MM.1S (cell line): ENCODE measurements around the gene ANKRD13A.

Source experiments
- DNase-seq: peaks from one replicate; pipeline ENCODE4 v3.0.0-alpha.2; 2015
- H2AFZ ChIP-seq: fragments of 300-600 bp; sonication (generic); 2 replicates; pipeline ENCODE4 v1.6.0; 2016; ENCODE audit warnings: antibody characterized with exemption, low read length
- H3F3A ChIP-seq: fragments of 300-600 bp; sonication (generic); 2 replicates; pipeline ENCODE4 v1.6.1; 2016; ENCODE audit warnings: mild to moderate bottlenecking, antibody characterized with exemption, low read length, moderate library complexity, mixed read lengths; ENCODE audit not compliant: insufficient read depth
- H3K27ac ChIP-seq: fragments of 300-600 bp; sonication (generic); 2 replicates; pipeline ENCODE4 v1.5.1; 2016; ENCODE audit warnings: mild to moderate bottlenecking, low read length
- H3K27me3 ChIP-seq: fragments of 300-600 bp; sonication (generic); replicated peaks from 2 replicates; pipeline ENCODE4 v1.6.0; 2016; ENCODE audit warnings: low read length; ENCODE audit not compliant: insufficient read depth
- H3K36me3 ChIP-seq: fragments of 300-600 bp; sonication (generic); replicated peaks from 2 replicates; pipeline ENCODE4 v1.6.1; 2016; ENCODE audit warnings: mild to moderate bottlenecking, low read length, mixed read lengths; ENCODE audit not compliant: insufficient read depth
- H3K4me1 ChIP-seq: fragments of 300-600 bp; sonication (generic); 2 replicates; pipeline ENCODE4 v1.6.1; 2016; ENCODE audit warnings: low read length, mixed read lengths
- H3K4me2 ChIP-seq: fragments of 300-600 bp; sonication (generic); 2 replicates; pipeline ENCODE4 v1.6.0; 2016; ENCODE audit warnings: low read depth, low read length
- H3K4me3 ChIP-seq: fragments of 300-600 bp; sonication (generic); 2 replicates; pipeline ENCODE4 v1.5.1; 2016; ENCODE audit warnings: low read length, mixed read lengths
- H3K79me2 ChIP-seq: fragments of 300-600 bp; sonication (generic); 2 replicates; pipeline ENCODE4 v1.6.1; 2016; ENCODE audit warnings: mixed run types, low read length, mixed read lengths
- H3K9ac ChIP-seq: fragments of 300-600 bp; sonication (generic); 2 replicates; pipeline ENCODE4 v1.6.1; 2016; ENCODE audit warnings: low read length, mixed read lengths
- H3K9me2 ChIP-seq: fragments of 300-600 bp; sonication (generic); replicated peaks from 2 replicates; pipeline ENCODE4 v1.6.1; 2016; ENCODE audit warnings: mild to moderate bottlenecking, low read length, mixed read lengths; ENCODE audit not compliant: insufficient read depth
- H3K9me3 ChIP-seq: fragments of 300-600 bp; sonication (generic); replicated peaks from 2 replicates; pipeline ENCODE4 v1.6.1; 2016; ENCODE audit warnings: mild to moderate bottlenecking, low read length, mixed read lengths; ENCODE audit not compliant: insufficient read depth
- H4K20me1 ChIP-seq: fragments of 300-600 bp; sonication (generic); 2 replicates; pipeline ENCODE4 v1.6.1; 2016; ENCODE audit warnings: mild to moderate bottlenecking, low read length, moderate library complexity, mixed read lengths; ENCODE audit not compliant: insufficient read depth
- EZH2 ChIP-seq: fragments of 300-600 bp; sonication (generic); optimal IDR thresholded peaks from 2 replicates; pipeline ENCODE3; 2017; ENCODE audit warnings: low read depth, mild to moderate bottlenecking, antibody characterized with exemption, low read length, mixed read lengths
- EZH2phosphoT487 ChIP-seq: fragments of 300-600 bp; sonication (generic); IDR thresholded peaks from 2 replicates; pipeline ENCODE4 v1.6.1; 2018; ENCODE audit warnings: antibody characterized with exemption, low read length
- TF ChIP-seq, protein P1 (sequence below): fragments of 300-600 bp; sonication (generic); IDR thresholded peaks from 2 replicates; pipeline ENCODE4 v1.5.1; 2016; ENCODE audit warnings: antibody characterized with exemption, low read length, mixed read lengths

The ANKRD13A gene

DNA sequence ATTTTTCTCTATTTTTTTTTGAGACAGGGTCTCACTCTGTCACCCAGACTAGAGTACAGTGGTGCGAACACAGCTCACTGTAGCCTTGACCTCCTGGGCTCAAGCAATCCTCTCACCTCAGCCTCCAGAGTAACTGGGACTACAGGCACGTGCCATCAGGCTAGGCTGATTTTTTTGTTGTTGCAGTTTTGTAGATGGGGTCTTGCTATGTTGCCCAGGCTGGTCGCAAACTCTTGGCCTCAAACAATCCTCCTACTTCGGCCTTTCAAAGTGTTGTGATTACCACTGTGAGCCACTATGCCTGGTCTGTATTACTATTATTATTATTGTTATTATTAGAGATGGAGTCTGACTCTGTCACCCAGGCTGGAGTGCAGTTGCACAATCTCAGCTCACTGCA, 26.4 kb upstream of the ANKRD13A start:
- DNase-seq, result no peak
- Histone ChIP-seq H3K9me2 (no peaks in the 10 kb centered on the region), H2AFZ (no peak overlapping the region), H3K4me2 (no peak overlapping the region), H4K20me1 (no peaks in the 10 kb centered on the region), H3K9me3 (no peaks in the 10 kb centered on the region), H3K27me3 (no peaks in the 10 kb centered on the region), H3K4me1 (no peaks in the 10 kb centered on the region), H3K27ac (no peak overlapping the region), H3K79me2 (no peaks in the 10 kb centered on the region), H3F3A (0 out of 2 replicates have a peak, but pooled peaks cover 3% of the 10 kb centered on the region), H3K9ac (no peak overlapping the region), H3K4me3 (no peak overlapping the region), H3K36me3 (no peaks in the 10 kb centered on the region)
- TF ChIP-seq EZH2phosphoT487 (no peak), EZH2 (no peak)
- TF ChIP-seq, protein P1, sequence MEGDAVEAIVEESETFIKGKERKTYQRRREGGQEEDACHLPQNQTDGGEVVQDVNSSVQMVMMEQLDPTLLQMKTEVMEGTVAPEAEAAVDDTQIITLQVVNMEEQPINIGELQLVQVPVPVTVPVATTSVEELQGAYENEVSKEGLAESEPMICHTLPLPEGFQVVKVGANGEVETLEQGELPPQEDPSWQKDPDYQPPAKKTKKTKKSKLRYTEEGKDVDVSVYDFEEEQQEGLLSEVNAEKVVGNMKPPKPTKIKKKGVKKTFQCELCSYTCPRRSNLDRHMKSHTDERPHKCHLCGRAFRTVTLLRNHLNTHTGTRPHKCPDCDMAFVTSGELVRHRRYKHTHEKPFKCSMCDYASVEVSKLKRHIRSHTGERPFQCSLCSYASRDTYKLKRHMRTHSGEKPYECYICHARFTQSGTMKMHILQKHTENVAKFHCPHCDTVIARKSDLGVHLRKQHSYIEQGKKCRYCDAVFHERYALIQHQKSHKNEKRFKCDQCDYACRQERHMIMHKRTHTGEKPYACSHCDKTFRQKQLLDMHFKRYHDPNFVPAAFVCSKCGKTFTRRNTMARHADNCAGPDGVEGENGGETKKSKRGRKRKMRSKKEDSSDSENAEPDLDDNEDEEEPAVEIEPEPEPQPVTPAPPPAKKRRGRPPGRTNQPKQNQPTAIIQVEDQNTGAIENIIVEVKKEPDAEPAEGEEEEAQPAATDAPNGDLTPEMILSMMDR, result no peak

DNA sequence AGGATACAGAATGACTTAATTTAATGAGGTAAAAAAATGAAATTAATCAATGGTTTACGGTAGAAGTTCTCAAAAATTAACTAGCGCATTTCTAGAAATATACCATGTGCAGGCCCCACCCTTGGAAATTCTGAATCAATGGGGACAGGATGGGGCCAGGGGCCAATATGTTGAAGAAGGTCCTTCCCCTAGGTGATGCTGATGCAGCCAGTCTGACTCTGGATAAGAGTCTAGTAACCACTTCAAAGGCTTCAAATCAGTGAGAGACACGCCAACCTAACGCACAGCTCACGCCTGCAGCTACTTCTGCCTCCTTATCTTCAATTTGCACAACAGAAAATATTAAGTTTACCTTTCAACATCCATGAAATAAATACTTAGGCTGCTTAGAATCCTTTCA, 17.9 kb upstream of the ANKRD13A start:
- H3K4me2 ChIP-seq, result no peak overlapping the region
- no peak for TF ChIP-seq EZH2
- TF ChIP-seq, protein P1, result no peak
- TF ChIP-seq EZH2phosphoT487, result no peak
- no peak overlapping the region for H3K4me3 ChIP-seq
- no peak overlapping the region for H3K9ac ChIP-seq
- H3K9me2 ChIP-seq, result no peaks in the 10 kb centered on the region
- no peak for DNase-seq
- no peaks in the 10 kb centered on the region for H3K9me3 ChIP-seq
- H3K27ac ChIP-seq, result no peak overlapping the region
- no peaks in the 10 kb centered on the region for H3K36me3 ChIP-seq
- no peak overlapping the region for H2AFZ ChIP-seq
- no peaks in the 10 kb centered on the region for H3F3A ChIP-seq
- no peaks in the 10 kb centered on the region for H3K4me1 ChIP-seq
- no peaks in the 10 kb centered on the region for H4K20me1 ChIP-seq
- no peaks in the 10 kb centered on the region for H3K79me2 ChIP-seq
- no peaks in the 10 kb centered on the region for H3K27me3 ChIP-seq

DNA sequence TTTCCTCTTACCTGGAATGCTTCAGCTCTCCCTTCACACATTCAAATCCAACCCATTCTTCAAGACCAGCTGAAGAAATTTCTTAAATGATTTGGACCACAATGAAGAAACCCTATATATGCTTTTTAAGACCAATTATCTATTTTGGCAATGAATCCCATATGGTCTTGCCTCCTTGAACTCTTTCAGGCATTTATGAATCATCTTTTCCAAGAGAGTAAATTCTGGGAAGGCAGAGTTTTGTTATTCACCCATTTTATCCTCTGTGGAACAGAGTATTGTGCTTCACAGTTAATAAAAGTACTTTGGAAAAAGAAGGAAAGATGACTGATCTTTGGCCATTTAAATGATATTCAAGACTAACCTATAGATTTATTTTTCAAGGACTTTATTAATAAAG, 17.0 kb upstream of the ANKRD13A start:
- no peak for DNase-seq
- H3K36me3 ChIP-seq, result no peaks in the 10 kb centered on the region
- no peak overlapping the region for H3K27ac ChIP-seq

More for the DNA sequence above, 17.0 kb upstream of the ANKRD13A start:
- no peaks in the 10 kb centered on the region for H3K9me3 ChIP-seq
- no peak overlapping the region for H2AFZ ChIP-seq
- no peak overlapping the region for H3K9ac ChIP-seq
- no peaks in the 10 kb centered on the region for H3K79me2 ChIP-seq
- no peaks in the 10 kb centered on the region for H4K20me1 ChIP-seq
- no peaks in the 10 kb centered on the region for H3F3A ChIP-seq
- no peak overlapping the region for H3K4me3 ChIP-seq
- TF ChIP-seq, protein P1, result no peak
- TF ChIP-seq EZH2, result no peak
- TF ChIP-seq EZH2phosphoT487, result no peak
- H3K4me2 ChIP-seq, result no peak overlapping the region
- H3K9me2 ChIP-seq, result no peaks in the 10 kb centered on the region
- H3K4me1 ChIP-seq, result no peaks in the 10 kb centered on the region
- H3K27me3 ChIP-seq, result no peaks in the 10 kb centered on the region
